Limb (tissue), 2 donors: ENCODE measurements around the gene THSD4.

Source experiments
- DNase-seq, 2 donors: peaks; one replicate each; pipeline ENCODE4 v3.0.0-alpha.2; 2016; ENCODE audit errors: extremely low spot score in 2 of 2

The THSD4 gene

GRCh38 chr15:71448688-71449114 lies 333.4 kb downstream of the THSD4 start:
- DNase-seq: peak; percentile 67 to 74

- no peak for DNase-seq
Observed at GRCh38 chr15:71449363-71449762, 334.1 kb downstream of the THSD4 start.

- no peak for DNase-seq
Observed at GRCh38 chr15:71449956-71450355, 334.7 kb downstream of the THSD4 start.

DNA sequence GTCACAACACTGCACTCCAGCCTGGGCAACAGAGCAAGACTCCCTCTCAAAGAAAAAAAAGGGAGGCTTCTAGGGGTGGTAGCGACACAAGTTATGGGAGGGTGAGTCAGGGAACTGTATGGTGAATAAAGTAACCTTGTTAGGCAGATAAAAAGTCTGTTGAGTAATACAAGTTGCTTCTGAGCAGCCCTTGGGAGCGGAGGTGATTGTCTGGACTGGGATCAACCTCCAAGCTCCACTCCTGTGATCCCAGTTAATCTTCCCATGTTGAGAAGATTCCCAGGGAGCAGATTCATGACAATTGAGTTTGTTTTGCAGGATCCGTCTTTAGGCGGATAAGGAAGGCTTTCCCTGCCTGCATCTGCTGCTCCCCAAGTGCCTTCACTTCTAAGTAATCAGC lies 335.9 kb downstream of the THSD4 start:
- no peak for DNase-seq

GRCh38 chr15:71452893-71453292 lies 337.6 kb downstream of the THSD4 start:
- DNase-seq: no peak

- no peak for DNase-seq
Observed at GRCh38 chr15:71454462-71454996, 339.3 kb downstream of the THSD4 start.

GRCh38 chr15:71455107-71455506 lies 339.8 kb downstream of the THSD4 start:
- DNase-seq: no peak

DNA sequence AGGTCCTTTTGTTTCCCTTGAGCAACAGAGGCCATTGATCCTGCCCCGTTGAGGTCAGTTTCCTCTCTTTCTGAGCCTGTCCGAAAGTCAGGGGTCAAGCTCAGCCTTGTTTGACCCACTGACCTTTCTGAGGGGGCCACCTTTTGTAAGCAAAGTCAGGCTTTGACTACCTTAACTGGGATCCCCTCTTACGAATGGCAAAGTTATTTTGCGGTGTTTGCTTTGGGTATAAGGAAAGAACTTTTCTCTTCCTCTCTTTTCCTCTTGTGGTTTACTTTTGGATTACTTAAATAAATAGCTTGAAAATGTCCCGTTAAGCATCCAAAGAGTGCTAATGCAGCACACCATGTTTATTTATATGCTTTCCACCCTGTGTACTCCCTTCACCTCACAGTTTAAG lies 340.6 kb downstream of the THSD4 start:
- no peak for DNase-seq

GRCh38 chr15:71456362-71456761 lies 341.1 kb downstream of the THSD4 start:
- DNase-seq: no peak

- no peak for DNase-seq
Observed at GRCh38 chr15:71456811-71457210, 341.5 kb downstream of the THSD4 start.

DNA sequence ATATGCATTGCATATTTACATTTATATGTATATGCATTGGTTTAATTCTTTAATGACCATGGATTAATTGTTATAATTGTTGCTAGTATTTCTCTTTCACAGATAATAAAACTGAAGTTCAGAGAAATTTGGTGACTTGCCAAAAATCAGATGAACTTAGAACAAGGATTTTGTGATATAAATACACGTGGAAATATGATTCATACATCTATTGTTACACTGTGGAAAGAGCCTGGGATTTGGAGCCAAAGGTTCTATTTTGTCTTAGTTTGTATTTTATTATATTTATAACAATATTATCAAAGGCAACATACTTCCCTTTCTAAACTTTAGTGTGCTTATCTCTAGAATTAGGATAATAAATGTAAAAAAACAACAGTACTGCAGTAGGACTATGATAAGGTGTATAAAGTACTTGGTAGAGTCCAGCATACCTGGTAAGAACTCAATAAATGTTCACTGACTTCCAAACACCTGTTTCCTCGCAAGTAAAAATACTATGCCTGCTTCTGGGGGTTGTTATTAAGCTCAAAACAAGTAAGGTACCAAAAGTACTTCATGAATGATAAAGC lies 342.9 kb downstream of the THSD4 start:
- no peak for DNase-seq

DNA sequence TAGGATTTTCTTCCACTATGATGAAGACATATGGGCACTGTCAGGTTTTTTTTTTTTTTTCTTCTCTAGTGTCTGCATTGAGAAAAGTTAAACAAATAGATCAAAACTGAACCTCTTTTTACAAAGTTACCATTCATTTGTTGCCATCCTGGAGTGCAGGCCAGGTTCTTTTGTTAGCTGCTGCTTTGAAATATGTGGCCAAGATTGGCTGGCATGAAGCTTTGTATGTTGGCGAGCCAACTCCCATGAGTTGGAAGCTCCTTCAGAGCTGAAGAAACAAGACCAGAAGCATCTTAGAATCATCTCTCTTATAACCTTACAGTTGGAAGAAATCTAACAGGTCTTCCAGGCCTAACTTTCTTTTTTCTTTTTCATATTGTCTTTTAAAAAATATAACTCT lies 346.5 kb downstream of the THSD4 start:
- DNase-seq: no peak

GRCh38 chr15:71462638-71463037 lies 347.4 kb downstream of the THSD4 start:
- no peak for DNase-seq

DNA sequence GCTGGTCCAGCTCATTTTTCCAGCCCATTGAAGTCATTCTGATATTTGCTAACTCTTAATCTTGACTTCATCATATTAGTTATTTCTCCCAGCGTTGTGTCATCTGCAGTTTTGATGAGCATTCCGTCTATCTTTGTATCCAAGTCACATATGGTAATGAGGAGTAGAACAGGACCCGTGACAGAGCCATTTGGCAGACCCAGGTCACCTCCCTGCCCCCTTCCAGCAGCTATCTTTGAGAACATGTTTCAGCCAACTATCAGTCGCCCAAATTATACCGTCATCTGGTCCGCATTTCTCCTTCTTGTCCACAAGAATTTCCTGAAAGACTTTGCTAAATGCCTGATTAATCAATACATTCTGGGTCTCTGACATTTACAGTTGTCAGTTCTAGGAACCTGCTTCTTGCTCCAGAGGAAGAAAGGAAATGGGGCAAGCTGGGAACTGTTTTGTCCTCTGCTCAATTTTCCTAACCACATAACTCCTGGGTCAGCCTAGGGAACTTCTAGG lies 347.9 kb downstream of the THSD4 start:
- DNase-seq: no peak

- no peak for DNase-seq
Observed at GRCh38 chr15:71465131-71465955, 350.1 kb downstream of the THSD4 start.

- DNase-seq: no peak
Observed at GRCh38 chr15:71468715-71469114, 353.4 kb downstream of the THSD4 start.

DNA sequence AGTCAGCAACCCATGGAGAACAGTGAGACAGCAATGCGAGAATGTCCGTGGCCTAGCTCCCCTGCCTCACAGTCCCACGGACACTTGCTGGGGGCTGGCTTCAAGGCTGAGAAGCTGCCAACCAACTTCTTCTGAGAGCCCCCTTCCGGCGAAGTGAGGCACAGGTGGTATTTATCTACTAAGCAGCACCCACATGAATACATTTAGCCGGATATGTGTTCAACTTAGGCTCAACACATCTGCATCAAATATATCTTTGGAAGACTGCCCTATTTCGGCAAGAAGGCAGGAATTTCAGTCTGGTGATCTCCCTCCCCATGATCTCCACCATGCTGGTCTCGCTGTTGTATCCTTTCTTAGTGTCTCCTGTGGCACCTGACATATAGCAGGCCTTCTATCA lies 354.1 kb downstream of the THSD4 start:
- DNase-seq: peak in 1 of 2 donors; percentile 40

DNA sequence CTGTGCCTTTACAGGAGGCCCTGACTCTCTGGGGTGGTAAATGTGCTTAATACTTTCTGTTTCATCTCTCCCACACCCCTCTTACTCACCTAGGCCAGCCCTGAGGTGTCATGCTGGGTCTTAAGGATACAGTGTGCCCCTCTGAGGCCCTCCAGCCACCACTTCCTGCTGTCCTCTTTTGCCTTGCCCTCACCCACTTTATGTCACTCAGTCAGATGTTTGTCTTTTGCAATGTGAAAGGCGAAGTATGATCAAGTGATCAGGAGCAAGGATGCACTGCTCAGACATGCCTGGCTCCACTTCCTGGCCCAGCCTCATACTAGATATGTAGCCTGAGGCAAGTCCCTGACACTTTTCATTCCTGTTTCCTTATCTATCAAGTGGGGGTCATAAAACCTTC lies 356.1 kb downstream of the THSD4 start:
- no peak for DNase-seq

DNA sequence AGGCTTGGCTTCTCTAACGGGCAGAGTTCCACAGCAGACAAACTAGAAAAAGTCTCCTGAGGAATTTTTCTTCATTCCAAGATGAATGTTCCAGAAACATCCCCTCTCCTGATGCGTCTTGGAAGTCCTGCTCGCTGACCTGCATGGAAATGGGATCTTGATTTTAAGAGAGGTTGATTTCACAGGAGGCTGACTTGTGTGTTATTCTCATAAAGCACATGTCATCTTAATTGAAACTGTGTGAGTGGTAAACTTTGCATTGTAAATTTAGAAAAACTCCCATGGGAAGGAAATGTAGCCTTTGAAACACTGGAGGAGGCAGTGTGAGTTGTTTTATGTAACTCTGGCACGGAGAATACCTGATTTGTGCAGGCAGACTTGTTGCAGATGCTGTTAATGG lies 357.3 kb downstream of the THSD4 start:
- DNase-seq: no peak

DNA sequence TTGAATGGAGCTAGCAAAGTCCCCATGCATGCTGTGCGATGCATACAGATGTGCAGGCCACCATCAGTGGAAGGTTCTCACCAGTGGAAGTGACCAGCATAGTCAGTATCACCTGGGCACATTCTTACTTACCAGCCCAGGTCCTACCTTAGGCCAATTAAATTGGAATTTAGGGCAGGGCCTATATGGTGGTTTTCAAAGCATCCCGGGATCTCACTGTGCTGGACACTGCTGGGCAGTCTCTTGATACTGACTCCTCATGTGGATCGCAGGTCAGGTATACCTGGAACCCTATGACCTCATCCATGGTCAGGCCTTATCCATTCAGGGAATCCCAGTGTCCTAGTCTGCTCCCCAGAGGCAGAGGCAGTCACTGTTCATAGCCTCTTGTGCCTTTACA lies 358.5 kb downstream of the THSD4 start:
- DNase-seq: no peak

- no peak for DNase-seq
Observed at GRCh38 chr15:71476823-71477222, 361.6 kb downstream of the THSD4 start.

DNA sequence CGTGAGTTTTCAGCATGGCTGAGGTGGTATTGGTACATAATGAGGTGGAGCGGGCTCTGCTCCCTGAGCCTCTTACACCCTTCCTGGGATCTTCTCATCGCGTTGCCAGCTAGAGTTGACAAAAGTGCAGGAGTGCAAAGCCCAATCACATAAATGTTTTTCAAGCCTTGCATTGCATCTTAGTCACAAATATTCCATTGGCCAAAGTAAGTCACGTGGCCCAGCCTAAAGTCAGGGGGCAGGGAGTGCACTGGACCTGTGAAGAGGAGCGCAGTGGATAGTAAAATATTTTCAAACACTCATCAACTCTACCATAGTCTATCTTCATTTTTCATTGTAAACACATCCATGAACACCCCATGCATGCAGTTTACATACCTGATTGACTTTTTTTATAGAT lies 365.3 kb downstream of the THSD4 start:
- DNase-seq: no peak

GRCh38 chr15:71484080-71484479 lies 368.8 kb downstream of the THSD4 start:
- DNase-seq: no peak
